NB4 (cell line): ENCODE data around the gene IFFO2.

Source experiments
- MYC ChIP-seq: IDR thresholded peaks from 2 replicates; pipeline ENCODE4 v1.6.1; 2011; ENCODE audit warnings: low read depth, low read length
- POLR2A ChIP-seq: IDR thresholded peaks from 2 replicates; pipeline ENCODE4 v1.6.1; 2011; ENCODE audit warnings: mild to moderate bottlenecking; ENCODE audit not compliant: insufficient read length; ENCODE audit errors: extremely low read depth
- TF ChIP-seq, protein P1 (sequence below): IDR thresholded peaks from one replicate; pipeline ENCODE4 v1.5.1; 2012; ENCODE audit warnings: low read depth, low read length
- TF ChIP-seq, protein P2 (sequence below): IDR thresholded peaks from 2 replicates; pipeline ENCODE4 v1.6.1; 2011; ENCODE audit warnings: low read depth, low read length

DNA sequence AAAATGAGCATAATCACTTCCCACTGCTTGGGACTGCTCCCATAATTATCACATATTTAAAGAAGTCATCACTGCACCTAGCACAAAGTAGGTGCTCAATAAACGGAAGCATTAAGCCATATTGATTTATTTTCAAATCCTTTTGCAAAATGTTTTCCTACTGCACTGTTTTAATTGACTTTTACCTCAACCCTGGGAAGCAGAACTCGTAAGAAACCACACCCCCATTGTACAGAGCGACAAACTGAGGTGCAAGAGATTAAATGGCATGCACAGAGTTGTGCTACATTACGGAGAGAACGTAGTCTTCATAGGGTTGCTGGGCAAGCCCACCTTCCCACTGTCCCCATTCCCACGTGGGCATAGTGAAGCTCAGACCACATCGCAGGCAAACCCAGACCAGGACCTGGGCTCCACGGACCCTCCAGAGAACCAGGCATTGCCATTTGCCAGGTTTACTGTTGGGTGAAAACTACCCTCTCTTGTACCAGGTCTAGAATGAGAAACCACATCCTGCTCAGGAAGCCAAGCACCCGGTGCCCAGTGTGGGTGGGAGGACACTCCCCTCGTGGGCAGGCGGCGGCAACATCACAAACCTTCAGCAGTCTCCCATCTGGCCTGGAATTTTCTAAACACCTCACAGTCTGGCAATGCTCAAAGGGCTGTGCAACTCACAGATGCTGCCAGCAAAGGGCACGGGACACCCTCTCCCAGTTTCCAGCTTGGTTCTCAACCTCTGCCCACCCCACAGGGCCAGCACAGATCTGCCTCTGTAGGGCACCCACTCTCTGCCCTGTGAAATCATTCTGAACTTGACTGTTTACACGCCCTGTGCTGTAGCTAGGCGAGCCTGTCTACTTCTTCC, 8.2 kb downstream of the IFFO2 start:
- TF ChIP-seq, protein P1, sequence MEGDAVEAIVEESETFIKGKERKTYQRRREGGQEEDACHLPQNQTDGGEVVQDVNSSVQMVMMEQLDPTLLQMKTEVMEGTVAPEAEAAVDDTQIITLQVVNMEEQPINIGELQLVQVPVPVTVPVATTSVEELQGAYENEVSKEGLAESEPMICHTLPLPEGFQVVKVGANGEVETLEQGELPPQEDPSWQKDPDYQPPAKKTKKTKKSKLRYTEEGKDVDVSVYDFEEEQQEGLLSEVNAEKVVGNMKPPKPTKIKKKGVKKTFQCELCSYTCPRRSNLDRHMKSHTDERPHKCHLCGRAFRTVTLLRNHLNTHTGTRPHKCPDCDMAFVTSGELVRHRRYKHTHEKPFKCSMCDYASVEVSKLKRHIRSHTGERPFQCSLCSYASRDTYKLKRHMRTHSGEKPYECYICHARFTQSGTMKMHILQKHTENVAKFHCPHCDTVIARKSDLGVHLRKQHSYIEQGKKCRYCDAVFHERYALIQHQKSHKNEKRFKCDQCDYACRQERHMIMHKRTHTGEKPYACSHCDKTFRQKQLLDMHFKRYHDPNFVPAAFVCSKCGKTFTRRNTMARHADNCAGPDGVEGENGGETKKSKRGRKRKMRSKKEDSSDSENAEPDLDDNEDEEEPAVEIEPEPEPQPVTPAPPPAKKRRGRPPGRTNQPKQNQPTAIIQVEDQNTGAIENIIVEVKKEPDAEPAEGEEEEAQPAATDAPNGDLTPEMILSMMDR = no peak
- no peak for TF ChIP-seq POLR2A
- TF ChIP-seq, protein P2, sequence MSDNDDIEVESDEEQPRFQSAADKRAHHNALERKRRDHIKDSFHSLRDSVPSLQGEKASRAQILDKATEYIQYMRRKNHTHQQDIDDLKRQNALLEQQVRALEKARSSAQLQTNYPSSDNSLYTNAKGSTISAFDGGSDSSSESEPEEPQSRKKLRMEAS = no peak
- no peak for TF ChIP-seq MYC
